Psoas muscle (tissue), 8 donors: ENCODE data around the gene GUCA2A. TPM values are rescaled to one million over a fixed set of nuclear protein-coding genes. Genes with fewer than 3 reads are reported as not detected.
"Not testable (repeated sequence)": the region's sequence is repeated elsewhere in the genome, so short reads cannot be mapped to it uniquely, and the experiment has no call there.

ENCODE experiments used
- ATAC-seq, 4 donors: fragments of 200-7000 bp; cut with Tn5 transposase; one replicate each; pipeline ENCODE4 v1.9.1; 2020; ENCODE audit warnings: moderate library complexity in 3 of 4, mild to moderate bottlenecking in 2 of 4
- DNase-seq, 2 donors: peaks; one replicate each; pipeline ENCODE4 v3.0.0-alpha.2; 2020
- H3K27ac ChIP-seq: fragments of 200-600 bp; one replicate; pipeline ENCODE4 v1.8.0; 2022
- H3K27me3 ChIP-seq, 3 donors: fragments of 200-600 bp in 1 of 3; one replicate each; pipeline versions ENCODE4 v1.6.1 to v1.8.0; 2013 to 2022; ENCODE audit warnings: low read length in 2 of 3, mild to moderate bottlenecking in 2 of 3, moderate library complexity in 1 of 3; ENCODE audit not compliant: insufficient read depth in 3 of 3
- H3K36me3 ChIP-seq, 2 donors: fragments of 200-600 bp in 1 of 2; one replicate each; pipeline versions ENCODE4 v1.6.1 to v1.8.0; 2013 to 2022; ENCODE audit warnings: low read depth in 1 of 2, mild to moderate bottlenecking in 1 of 2, moderate library complexity in 1 of 2; ENCODE audit not compliant: insufficient read depth in 1 of 2
- H3K4me1 ChIP-seq: fragments of 200-600 bp; one replicate; pipeline ENCODE4 v1.8.0; 2022
- H3K4me3 ChIP-seq: fragments of 200-600 bp; one replicate; pipeline ENCODE4 v1.8.0; 2022; ENCODE audit warnings: mild to moderate bottlenecking
- H3K9me3 ChIP-seq: fragments of 200-600 bp; one replicate; pipeline ENCODE4 v1.8.0; 2022
- CTCF ChIP-seq: fragments of 200-600 bp; IDR thresholded peaks from one replicate; pipeline ENCODE4 v1.8.0; 2022; ENCODE audit warnings: antibody characterized with exemption
- WGBS, 3 donors: extraction: QIAGEN DNeasy Blood & Tissue Kit; methylation state at CpG; one replicate each; pipeline versions ENCODE4 v1.1.6 to v1.1.7; 2013; 5-methylcytosine and 5-hydroxymethylcytosine counted together
- intact Hi-C, 2 donors: fragments of 100-400 bp; cut with DNase I; formaldehyde crosslinking; loops; one replicate each; pipeline versions ENCODE4 v1.11.0 to v1.14.2; 2022
- long read RNA-seq, 2 donors: library from polyadenylated mRNA; unstranded; transcript quantifications; one replicate each; pipeline ENCODE4 v2.0.0, GENCODE V29; 2021
- polyA plus RNA-seq, 3 donors: library from polyadenylated mRNA; stranded (reverse); fragments of 200-250 nt; gene quantifications; one replicate each; pipeline ENCODE4 v1.2.3, GENCODE V29; 2013
- total RNA-seq, 4 donors: library from RNA; stranded (reverse); fragmentation: NEBNext Ultra II Directional in 2 of 4; extraction: Animal tissue kit (Norgen Biotek cat#: 25700) in 2 of 4; gene quantifications; one replicate each; pipeline versions ENCODE4 v1.2.1 to v1.2.4, GENCODE V29; 2021 to 2023
- donor health status: healthy with polysubstance abuse.
- donor health status: DM: no; HTN: no; CAD: no; lungs with moderate emphysema.
- donor health status: Bipolar disorder and iron deficiency.
- donor health status: healthy.
- donor health status: DM: yes; HTN: yes; CAD: no.
- donor health status: DM: no; HTN: no; CAD: no.
- donor health status: DM: no; HTN: no; CAD: no.
- donor health status: DM: yes; HTN: yes; CAD: no.

GUCA2A gene
- total RNA-seq: under 1 TPM in 1 of 4 donors, not detected in 3; 0.44 TPM
- polyA plus RNA-seq: not detected
- long read RNA-seq, donor 1: 0 reads
- long read RNA-seq, donor 2: 0 reads

GRCh38 chr1:42164551-42165420 lies at the start of gene GUCA2A:
Gene GUCA2A, minus strand, starts transcription at chr1:42164745. Its CDS starts 33 bp downstream, at chr1:42164712.
- intact Hi-C loops: no loop called here
- H3K36me3 ChIP-seq: no peaks in the 10 kb centered on the region
- H3K9me3 ChIP-seq: peaks cover 7% of the 10 kb centered on the region
- WGBS, 3 donors: 73 to 74% (median 73%) methylated on average over 24 of the region's 24 CpGs
- DNase-seq (no peak), ATAC-seq (peak in 1 of 4 donors; percentile 22)
- H3K27me3 ChIP-seq: no peaks in the 10 kb centered on the region
- H3K4me3 ChIP-seq: no peak within 1 kb of the TSS
- no peak within 1 kb of the TSS for H3K27ac ChIP-seq
- TF ChIP-seq CTCF: no peak
- no peaks in the 10 kb centered on the region for H3K4me1 ChIP-seq

GRCh38 chr1:42211224-42211623 lies 46.7 kb upstream of the GUCA2A start:
- DNase-seq: no peak
- Histone ChIP-seq H3K4me1 (peaks cover 39% of the 10 kb centered on the region), H3K36me3 (no peaks in the 10 kb centered on the region), H3K9me3 (no peaks in the 10 kb centered on the region), H3K27ac (no peak overlapping the region), H3K4me3 (no peak overlapping the region), H3K27me3 (no peaks in the 10 kb centered on the region)
- no peak for TF ChIP-seq CTCF
- intact Hi-C loops: no loop called here
- no peak for ATAC-seq
- WGBS, 3 donors: 57 to 74% (median 62%) methylated on average over 2 of the region's 2 CpGs

- Histone ChIP-seq H3K27me3 (no peaks in the 10 kb centered on the region), H3K4me3 (no peak overlapping the region), H3K4me1 (peaks cover 39% of the 10 kb centered on the region), H3K9me3 (no peaks in the 10 kb centered on the region), H3K27ac (no peak overlapping the region), H3K36me3 (no peaks in the 10 kb centered on the region)
- no peak for TF ChIP-seq CTCF
- WGBS, 3 donors: 67 to 80% (median 72%) methylated on average over 6 of the region's 6 CpGs
- intact Hi-C loops: no loop called here
- ATAC-seq (peak in 3 of 4 donors; percentile 51 to 81 (median 54)), DNase-seq (no peak)
Measured at GRCh38 chr1:42210421-42211133, 46.0 kb upstream of the GUCA2A start.

GRCh38 chr1:42209526-42210251 lies 45.1 kb upstream of the GUCA2A start:
- Histone ChIP-seq H3K9me3 (no peaks in the 10 kb centered on the region), H3K4me1 (peaks cover 36% of the 10 kb centered on the region), H3K27me3 (no peaks in the 10 kb centered on the region), H3K36me3 (no peaks in the 10 kb centered on the region), H3K4me3 (no peak overlapping the region), H3K27ac (no peak overlapping the region)
- ATAC-seq (peak in 3 of 4 donors; percentile 29 to 44 (median 38)), DNase-seq (no peak)
- TF ChIP-seq CTCF: no peak
- intact Hi-C loops: no loop called here
- 40 to 43% (median 40%) methylated on average over 6 of the region's 6 CpGs for WGBS, 3 donors

- H3K27ac ChIP-seq, DNase-seq, intact Hi-C loops, H3K4me3 ChIP-seq, H3K36me3 ChIP-seq, H3K27me3 ChIP-seq, ATAC-seq, H3K9me3 ChIP-seq: not testable (repeated sequence)
- peaks cover 32% of the 10 kb centered on the region for H3K4me1 ChIP-seq
- WGBS, 3 donors: 99 to 100% (median 99%) methylated on average over 2 of the region's 2 CpGs
Measured at GRCh38 chr1:42206930-42207329, 42.4 kb upstream of the GUCA2A start.
